Thoracic aorta (tissue), 2 donors: ENCODE results near the gene LHX6. TPM values are rescaled to one million over a fixed set of nuclear protein-coding genes. Genes with fewer than 3 reads are reported as not detected.

Experiments
- ATAC-seq: fragments of 150-250 bp; one replicate; pipeline ENCODE4 v1.8.0; 2017; ENCODE audit warnings: low read depth; ENCODE audit not compliant: insufficient number of reproducible peaks, low FRiP score
- DNase-seq: peaks from one replicate; pipeline ENCODE4 v3.0.0-alpha.2; 2020; ENCODE audit warnings: low spot score
- H3K27ac ChIP-seq, 2 donors: fragments of 200-600 bp; sonication (generic); 1 replicate in 1 of 2; 2 replicates in 1 of 2; pipeline ENCODE4 v1.5.1; 2016; ENCODE audit warnings: mild to moderate bottlenecking in 2 of 2, moderate library complexity in 2 of 2
- H3K27me3 ChIP-seq: fragments of 200-600 bp; sonication (generic); replicated peaks from 2 replicates; pipeline ENCODE4 v1.6.0; 2016; ENCODE audit warnings: mild to moderate bottlenecking; ENCODE audit not compliant: insufficient read depth
- H3K36me3 ChIP-seq: fragments of 200-600 bp; sonication (generic); one replicate; pipeline ENCODE4 v1.5.1; 2016
- H3K4me1 ChIP-seq, 2 donors: fragments of 200-600 bp; sonication (generic); 1 replicate in 1 of 2; 2 replicates in 1 of 2; pipeline versions ENCODE4 v1.5.1 to v1.6.0; 2016; ENCODE audit warnings: low read depth in 2 of 2, mild to moderate bottlenecking in 1 of 2; ENCODE audit not compliant: control insufficient read depth in 1 of 2
- H3K4me3 ChIP-seq: fragments of 200-600 bp; sonication (generic); 2 replicates; pipeline ENCODE4 v1.5.1; 2016; ENCODE audit warnings: mild to moderate bottlenecking
- H3K9me3 ChIP-seq: fragments of 200-600 bp; sonication (generic); 2 replicates; pipeline ENCODE4 v1.5.1; 2016
- CTCF ChIP-seq: fragments of 200-600 bp; sonication (generic); IDR thresholded peaks from one replicate; pipeline ENCODE4 v1.5.1; 2019; ENCODE audit warnings: antibody characterized with exemption
- total RNA-seq, 2 donors: library from RNA; depleted of rRNA; stranded (reverse); fragments of >200 nt; gene quantifications; one replicate each; pipeline versions ENCODE4 v1.1.0 to v1.2.3, GENCODE V29; 2016

LHX6 gene
- total RNA-seq, 2 donors from 2014 or later, result 5.0 to 6.5 TPM

- ATAC-seq (no peak), DNase-seq (no peak)
- Histone ChIP-seq H3K4me3 (no peak overlapping the region), H3K9me3 (no peaks in the 10 kb centered on the region), H3K4me1 (no peaks in the 10 kb centered on the region), H3K27ac (no peak overlapping the region), H3K27me3 (no peaks in the 10 kb centered on the region), H3K36me3 (peaks cover 17% of the 10 kb centered on the region)
- no peak for TF ChIP-seq CTCF
These were observed 7.9 kb upstream of the LHX6 start for GRCh38 chr9:122236681-122237080.

- no peak for DNase-seq
- H3K36me3 ChIP-seq, result no peaks in the 10 kb centered on the region
- H3K27me3 ChIP-seq, result peaks cover 16% of the 10 kb centered on the region
- TF ChIP-seq CTCF, result no peak
- ATAC-seq, result no peak
- peaks cover 0 to under 1% of the 10 kb centered on the region in 2 donors for H3K4me1 ChIP-seq
- no peak overlapping the region for H3K4me3 ChIP-seq
- H3K9me3 ChIP-seq, result no peaks in the 10 kb centered on the region
- H3K27ac ChIP-seq, result no peak overlapping the region
These were observed 5.4 kb upstream of the LHX6 start for GRCh38 chr9:122234022-122234748.

- ATAC-seq, result no peak
- no peaks in the 10 kb centered on the region for H3K9me3 ChIP-seq
- H3K27me3 ChIP-seq, result peaks cover 20% of the 10 kb centered on the region
These were observed 4.1 kb upstream of the LHX6 start for GRCh38 chr9:122232796-122233306.

GRCh38 chr9:122229485-122229837 is 704 bp upstream of the LHX6 start:
- Histone ChIP-seq H3K4me3 (no peak overlapping the region), H3K9me3 (no peaks in the 10 kb centered on the region), H3K27ac (no peak overlapping the region), H3K27me3 (peaks cover 37% of the 10 kb centered on the region), H3K36me3 (no peaks in the 10 kb centered on the region), H3K4me1 (peaks cover 8 to 34% of the 10 kb centered on the region in 2 donors)
- TF ChIP-seq CTCF, result no peak
- ATAC-seq (no peak), DNase-seq (no peak)

More at GRCh38 chr9:122232796-122233306, 4.1 kb upstream of the LHX6 start:
- Histone ChIP-seq H3K27ac (no peak overlapping the region), H3K36me3 (no peaks in the 10 kb centered on the region), H3K4me3 (no peak overlapping the region), H3K4me1 (peaks cover 2 to 12% of the 10 kb centered on the region in 2 donors)
- no peak for TF ChIP-seq CTCF
- no peak for DNase-seq

- no peak for DNase-seq
- no peak overlapping the region for H3K27ac ChIP-seq
- peak overlapping the region; percentile 67 for H3K4me3 ChIP-seq
- TF ChIP-seq CTCF, result no peak
- H3K9me3 ChIP-seq, result no peaks in the 10 kb centered on the region
- ATAC-seq, result no peak
- H3K36me3 ChIP-seq, result no peaks in the 10 kb centered on the region
- H3K27me3 ChIP-seq, result peaks cover 37% of the 10 kb centered on the region
- H3K4me1 ChIP-seq, result peaks cover 8 to 34% of the 10 kb centered on the region in 2 donors
These were observed 578 bp downstream of the LHX6 start for GRCh38 chr9:122228191-122228567.
